Neural progenitor cell (in vitro differentiated cells): ENCODE data around the gene VILL. TPM values are rescaled to one million over a fixed set of nuclear protein-coding genes. Genes with fewer than 3 reads are reported as not detected.

ENCODE experiments used
- DNase-seq: peaks from one replicate; pipeline ENCODE4 v3.0.0-alpha.2; 2016; ENCODE audit warnings: low spot score
- H2AFZ ChIP-seq: fragments of 200-600 bp; sonication (generic); replicated peaks from 2 replicates; pipeline ENCODE4 v1.6.1; 2016; ENCODE audit warnings: antibody characterized with exemption
- H3F3A ChIP-seq: fragments of 200-600 bp; sonication (generic); 2 replicates; pipeline ENCODE4 v1.6.1; 2016; ENCODE audit warnings: antibody characterized with exemption, low read depth
- H3K27ac ChIP-seq: fragments of 200-600 bp; sonication (generic); 2 replicates; pipeline ENCODE4 v1.5.1; 2016; ENCODE audit warnings: mild to moderate bottlenecking
- H3K27me3 ChIP-seq: fragments of 200-600 bp; sonication (generic); 2 replicates; pipeline ENCODE4 v1.6.1; 2016; ENCODE audit warnings: mild to moderate bottlenecking, moderate library complexity
- H3K36me3 ChIP-seq: fragments of 200-600 bp; sonication (generic); 2 replicates; pipeline ENCODE4 v1.5.1; 2016
- H3K4me1 ChIP-seq: fragments of 200-600 bp; sonication (generic); 2 replicates; pipeline ENCODE4 v1.6.1; 2016; ENCODE audit warnings: mixed run types
- H3K4me2 ChIP-seq: fragments of 200-600 bp; sonication (generic); 2 replicates; pipeline ENCODE4 v1.6.1; 2016
- H3K4me3 ChIP-seq: fragments of 200-600 bp; sonication (generic); 2 replicates; pipeline ENCODE4 v1.5.1; 2016
- H3K79me2 ChIP-seq: fragments of 200-600 bp; sonication (generic); 2 replicates; pipeline ENCODE4 v1.6.1; 2016; ENCODE audit warnings: low read depth
- H3K9ac ChIP-seq: fragments of 200-600 bp; sonication (generic); 2 replicates; pipeline ENCODE4 v1.6.1; 2016
- H3K9me3 ChIP-seq: fragments of 200-600 bp; sonication (generic); 2 replicates; pipeline ENCODE4 v1.5.1; 2016; ENCODE audit warnings: low read depth
- H4K20me1 ChIP-seq: fragments of 200-600 bp; sonication (generic); 2 replicates; pipeline ENCODE4 v1.6.1; 2016; ENCODE audit warnings: low read depth
- H3K27ac Mint-ChIP-seq: 3 replicates; pipeline ENCODE4 v1.8.0; 2021; ENCODE audit warnings: mixed read lengths
- H3K27me3 Mint-ChIP-seq: 2 replicates; pipeline ENCODE4 v1.8.0; 2022; ENCODE audit warnings: low read depth, mild to moderate bottlenecking, inconsistent platforms, moderate library complexity, mixed read lengths; ENCODE audit not compliant: insufficient read depth
- H3K36me3 Mint-ChIP-seq: 3 replicates; pipeline ENCODE4 v1.8.0; 2021; ENCODE audit warnings: mixed read lengths
- H3K4me1 Mint-ChIP-seq: 3 replicates; pipeline ENCODE4 v1.8.0; 2021; ENCODE audit warnings: mixed read lengths
- H3K4me3 Mint-ChIP-seq: 3 replicates; pipeline ENCODE4 v1.8.0; 2021; ENCODE audit warnings: mild to moderate bottlenecking, moderate library complexity, mixed read lengths
- H3K9me3 Mint-ChIP-seq: 3 replicates; pipeline ENCODE4 v1.8.0; 2020; ENCODE audit warnings: mixed read lengths
- CTCF ChIP-seq: fragments of 200-600 bp; sonication (generic); IDR thresholded peaks from 2 replicates; pipeline ENCODE4 v1.5.1; 2017; ENCODE audit warnings: antibody characterized with exemption, mild to moderate bottlenecking
- EZH2 ChIP-seq: fragments of 200-600 bp; sonication (generic); IDR thresholded peaks from 2 replicates; pipeline ENCODE4 v1.6.1; 2017; ENCODE audit warnings: antibody characterized with exemption, mild to moderate bottlenecking, moderate library complexity
- EZH2phosphoT487 ChIP-seq: fragments of 200-600 bp; sonication (generic); IDR thresholded peaks from 2 replicates; pipeline ENCODE4 v1.6.1; 2017; ENCODE audit warnings: antibody characterized with exemption
- total RNA-seq: library from RNA; depleted of rRNA; stranded (reverse); fragments of >200 nt; gene quantifications from 2 replicates; pipeline ENCODE4 v1.2.3, GENCODE V29; 2015; ENCODE audit warnings: low replicate concordance

The VILL gene
- total RNA-seq = 4.9 and 5.6 TPM in 2 replicates

GRCh38 chr3:37990527-37990926, at the start of gene VILL:
VILL (plus strand) TSS chr3:37990786; CDS start chr3:37993673, 2,887 bp downstream.
- no peak for DNase-seq
- Histone ChIP-seq H3K4me2 (peak within 1 kb of the TSS; percentile 10), H3K27me3 (no peaks in the 10 kb centered on the region), H2AFZ (peak within 1 kb of the TSS; percentile 50), H3K27ac (no peak within 1 kb of the TSS), H4K20me1 (no peaks in the 10 kb centered on the region), H3F3A (no peaks in the 10 kb centered on the region), H3K9me3 (no peaks in the 10 kb centered on the region), H3K79me2 (no peaks in the 10 kb centered on the region), H3K36me3 (no peaks in the 10 kb centered on the region), H3K4me1 (no peaks in the 10 kb centered on the region), H3K9ac (no peak within 1 kb of the TSS), H3K4me3 (no peak within 1 kb of the TSS)
- Mint-ChIP-seq H3K4me1 (peaks cover 16% of the 10 kb centered on the region), H3K9me3 (no peaks in the 10 kb centered on the region), H3K4me3 (no peak within 1 kb of the TSS), H3K27me3 (peaks cover 16% of the 10 kb centered on the region), H3K36me3 (no peaks in the 10 kb centered on the region), H3K27ac (peak within 1 kb of the TSS; percentile 29)
- TF ChIP-seq EZH2phosphoT487 = no peak
- TF ChIP-seq EZH2 = no peak
- no peak for TF ChIP-seq CTCF

- Mint-ChIP-seq H3K4me1 (peaks cover 36% of the 10 kb centered on the region), H3K9me3 (no peaks in the 10 kb centered on the region), H3K36me3 (peaks cover 3% of the 10 kb centered on the region), H3K4me3 (no peak overlapping the region), H3K27me3 (no peaks in the 10 kb centered on the region), H3K27ac (no peak overlapping the region)
- no peak overlapping the region for H3K27ac ChIP-seq
- H3K4me2 ChIP-seq = no peak overlapping the region
- H3K4me1 ChIP-seq = peaks cover 6% of the 10 kb centered on the region
- H3F3A ChIP-seq = no peaks in the 10 kb centered on the region
- H3K79me2 ChIP-seq = no peaks in the 10 kb centered on the region
- no peak overlapping the region for H2AFZ ChIP-seq
- no peaks in the 10 kb centered on the region for H4K20me1 ChIP-seq
- H3K4me3 ChIP-seq = no peak overlapping the region
- no peaks in the 10 kb centered on the region for H3K9me3 ChIP-seq
- no peaks in the 10 kb centered on the region for H3K36me3 ChIP-seq
- no peak overlapping the region for H3K9ac ChIP-seq
- DNase-seq = peak; percentile 16
- no peaks in the 10 kb centered on the region for H3K27me3 ChIP-seq
- TF ChIP-seq EZH2phosphoT487 (no peak), EZH2 (no peak), CTCF (no peak)
Measured at GRCh38 chr3:37941608-37942508, 48.7 kb upstream of the VILL start.

GRCh38 chr3:37942646-37943045, 47.9 kb upstream of the VILL start:
- Mint-ChIP-seq H3K27ac (no peak overlapping the region), H3K4me3 (no peak overlapping the region)
- DNase-seq = no peak

More at GRCh38 chr3:37942646-37943045, 47.9 kb upstream of the VILL start:
- peaks cover 8% of the 10 kb centered on the region for H3K36me3 Mint-ChIP-seq
- H3K9ac ChIP-seq = no peak overlapping the region
- no peak overlapping the region for H3K4me2 ChIP-seq
- H3K27ac ChIP-seq = no peak overlapping the region
- peaks cover 40% of the 10 kb centered on the region for H3K4me1 Mint-ChIP-seq
- H3F3A ChIP-seq = no peaks in the 10 kb centered on the region
- peaks cover 6% of the 10 kb centered on the region for H3K4me1 ChIP-seq
- H3K9me3 Mint-ChIP-seq = no peaks in the 10 kb centered on the region
- no peak for TF ChIP-seq EZH2
- no peak for TF ChIP-seq EZH2phosphoT487
- TF ChIP-seq CTCF = no peak
- H2AFZ ChIP-seq = no peak overlapping the region
- H3K79me2 ChIP-seq = no peaks in the 10 kb centered on the region
- no peaks in the 10 kb centered on the region for H3K27me3 Mint-ChIP-seq
- no peaks in the 10 kb centered on the region for H3K27me3 ChIP-seq
- no peaks in the 10 kb centered on the region for H3K36me3 ChIP-seq
- no peak overlapping the region for H3K4me3 ChIP-seq
- H3K9me3 ChIP-seq = no peaks in the 10 kb centered on the region
- H4K20me1 ChIP-seq = no peaks in the 10 kb centered on the region
